K562 (cell line): ENCODE data around the gene CCDC85C. TPM values are rescaled to one million over a fixed set of nuclear protein-coding genes. Genes with fewer than 3 reads are reported as not detected.

ENCODE experiments used
- ATAC-seq: fragments of 200-7000 bp; cut with Tn5 transposase; 3 replicates; pipeline ENCODE4 v1.9.1; 2020; ENCODE audit warnings: moderate library complexity
- BruUV-seq: library from RNA; stranded (reverse); fragments of 400-500 nt; replicated peaks from 2 replicates; lab custom pipeline; 2021; lab: Mats Ljungman, UMichigan
- CTCF ChIA-PET: fragments of 300-600 bp; formaldehyde crosslinking; extraction: SDS; loops from one replicate; lab custom pipeline; 2021; ENCODE audit warnings: low intra/inter-chr PET ratio; lab: Yijun Ruan, JAX
- POLR2A ChIA-PET: fragments of 300-600, 350-650 bp; sonication (Branson Sonifier 250); formaldehyde crosslinking; extraction: SDS; loops from one replicate; lab custom pipeline; 2021; ENCODE audit warnings: antibody characterized with exemption, inconsistent platforms; lab: Yijun Ruan, JAX
- DNase-seq, 4 experiments: peaks; one replicate each; pipeline versions ENCODE4 v3.0.0 to v3.0.0-alpha.2; 2011 to 2018; ENCODE audit warnings: low spot score in 3 of 4, mixed read lengths in 3 of 4; ENCODE audit errors: extremely low read depth in 1 of 4
- FAIRE-seq: peaks from 2 replicates; lab custom pipeline; 2011; peaks lifted over from hg19 to GRCh38; lab: Jason Lieb, UNC
- H2AFZ ChIP-seq: 2 replicates; pipeline ENCODE4 v1.6.0; 2011; ENCODE audit warnings: low read depth, low read length, control low read depth, inconsistent platforms
- H3K27ac ChIP-seq: fragments of 200-600 bp; 3 replicates; pipeline ENCODE4 v1.8.0; 2011; ENCODE audit warnings: low read depth, mild to moderate bottlenecking, control low read depth, inconsistent platforms, low read length, moderate library complexity, mixed read lengths; ENCODE audit errors: extremely low read depth
- H3K27me3 ChIP-seq, 2 experiments: fragments of 300-600 bp in 1 of 2; 2 replicates in 1 of 2; 3 replicates in 1 of 2; pipeline versions ENCODE4 v1.6.0 to v1.8.0; 2011; ENCODE audit warnings: inconsistent platforms in 2 of 2, low read length in 2 of 2, mild to moderate bottlenecking in 1 of 2, mixed read lengths in 1 of 2, moderate library complexity in 1 of 2; ENCODE audit not compliant: control insufficient read depth in 2 of 2, insufficient read depth in 2 of 2
- H3K36me3 ChIP-seq: fragments of 300-600 bp; 3 replicates; pipeline ENCODE4 v1.8.0; 2011; ENCODE audit warnings: mild to moderate bottlenecking, low read length, inconsistent platforms; ENCODE audit not compliant: control insufficient read depth, insufficient read depth
- H3K4me1 ChIP-seq, 2 experiments: fragments of 200-600 bp in 1 of 2; replicated peaks in 1 of 2; 2 replicates in 1 of 2; 3 replicates in 1 of 2; pipeline versions ENCODE4 v1.5.1 to v1.8.0; 2011; ENCODE audit warnings: inconsistent platforms in 2 of 2, low read length in 2 of 2, mild to moderate bottlenecking in 1 of 2, mixed read lengths in 1 of 2, moderate library complexity in 1 of 2; ENCODE audit not compliant: control insufficient read depth in 2 of 2, insufficient read depth in 2 of 2
- H3K4me2 ChIP-seq: 2 replicates; pipeline ENCODE4 v1.6.1; 2011; ENCODE audit warnings: low read length, control low read depth, inconsistent platforms, mixed read lengths; ENCODE audit not compliant: insufficient read depth
- H3K4me3 ChIP-seq: fragments of 200-600 bp; sonication (generic), shearing (Covaris generic); 2 replicates; pipeline ENCODE4 v1.5.1; 2016; ENCODE audit warnings: control low read depth, inconsistent platforms
- H3K79me2 ChIP-seq: fragments of 200-600 bp; 3 replicates; pipeline ENCODE4 v1.8.0; 2011; ENCODE audit warnings: low read length, inconsistent platforms; ENCODE audit not compliant: control insufficient read depth, insufficient read depth
- H3K9ac ChIP-seq, 2 experiments: 2 replicates each; pipeline versions ENCODE4 v1.6.0 to v1.6.1; 2011; ENCODE audit warnings: low read depth in 2 of 2, low read length in 2 of 2, control low read depth in 1 of 2, inconsistent platforms in 1 of 2, mild to moderate bottlenecking in 1 of 2, mixed read lengths in 1 of 2; ENCODE audit not compliant: insufficient read depth in 1 of 2
- H3K9me1 ChIP-seq: one replicate; pipeline ENCODE4 v1.6.0; 2011; ENCODE audit warnings: inconsistent platforms, mild to moderate bottlenecking, low read length, moderate library complexity; ENCODE audit not compliant: control insufficient read depth, insufficient read depth
- H3K9me3 ChIP-seq: replicated peaks from 2 replicates; pipeline ENCODE4 v1.5.1; 2011; ENCODE audit warnings: low read depth, low read length, inconsistent platforms; ENCODE audit not compliant: control insufficient read depth, insufficient read depth
- H4K20me1 ChIP-seq: replicated peaks from 2 replicates; pipeline ENCODE4 v1.6.1; 2011; ENCODE audit warnings: low read length, inconsistent platforms, mixed read lengths; ENCODE audit not compliant: control insufficient read depth, insufficient read depth
- CEBPG ChIP-seq, 3 experiments: fragments of 200-800 bp in 1 of 3; sonication (Bioruptor generic) in 1 of 3; sonication (generic) in 1 of 3; formaldehyde crosslinking in 1 of 3; IDR thresholded peaks in 2 of 3; conservative IDR thresholded peaks in 1 of 3; 2 replicates each; pipeline versions ENCODE4 v1.6.1 to v1.8.0; 2016 to 2022; ENCODE audit warnings: missing compliant biosample characterization in 2 of 3, missing genetic modification characterization in 2 of 3, mild to moderate bottlenecking in 1 of 3, missing genetic modification reagents in 1 of 3
- CTBP1 ChIP-seq: fragments of 450-650 bp; IDR thresholded peaks from 2 replicates; pipeline ENCODE4 v1.6.1; 2016; ENCODE audit warnings: borderline replicate concordance
- NUFIP1 ChIP-seq: fragments of 450-650 bp; IDR thresholded peaks from 2 replicates; pipeline ENCODE4 v1.6.1; 2018; ENCODE audit not compliant: partially characterized antibody
- PCBP2 ChIP-seq: fragments of 200-400 bp; formaldehyde crosslinking; IDR thresholded peaks from 2 replicates; pipeline ENCODE4 v1.6.1; 2018; ENCODE audit warnings: low read length, low read depth, mild to moderate bottlenecking, moderate library complexity; ENCODE audit not compliant: poor library complexity, severe bottlenecking
- WGBS: fragments of 100-300 bp; shearing (Covaris generic); methylation state at CpG from one replicate; pipeline ENCODE4 v1.1.6; 2016; ENCODE audit warnings: low coverage, mixed read lengths; ENCODE audit not compliant: insufficient coverage; ENCODE audit errors: missing lambda C conversion rate; 5-methylcytosine and 5-hydroxymethylcytosine counted together
- in situ Hi-C: fragments of 300-500 bp; cut with MboI; formaldehyde crosslinking; loops from 4 replicates; pipeline ENCODE4 v1.15.0; 2018; ENCODE audit warnings: inconsistent platforms, mixed read lengths
- intact Hi-C: fragments of 100-400 bp; cut with micrococcal nuclease; formaldehyde crosslinking; loops from 2 replicates; pipeline ENCODE4 v1.14.2; 2022
- polyA plus RNA-seq, 8 experiments: library from polyadenylated mRNA; depleted of rRNA in 4 of 8; stranded (reverse) in 5 of 8; unstranded in 3 of 8; fragments of >200 nt; fragmentation: Nextera tagmentation in 2 of 8; fragmentation: Illumina TruSeq in 1 of 8; extraction: Ambion mirVana in 2 of 8; extraction: Trizol in 1 of 8; gene quantifications; 2 replicates each; pipeline versions ENCODE4 v1.2.1 to v1.2.3, GENCODE V29; 2011 to 2014; ENCODE audit warnings: inconsistent platforms in 1 of 8, missing spikeins in 1 of 8
- total RNA-seq, 7 experiments: library from RNA; depleted of rRNA in 6 of 7; stranded (reverse); fragments of >200 nt in 6 of 7; fragmentation: Illumina TruSeq in 2 of 7; extraction: Trizol in 2 of 7; gene quantifications; 2 replicates each; pipeline versions ENCODE4 v1.2.1 to v1.2.3, GENCODE V29; 2011 to 2021; ENCODE audit warnings: low replicate concordance in 1 of 7

The CCDC85C gene
- total and polyA plus RNA-seq, 9 of the 15 experiments (the other 6 are each of a cell fraction or from before 2014, with no cell fraction given) = 0.18 to 22.0 (median 6.3) TPM

DNA sequence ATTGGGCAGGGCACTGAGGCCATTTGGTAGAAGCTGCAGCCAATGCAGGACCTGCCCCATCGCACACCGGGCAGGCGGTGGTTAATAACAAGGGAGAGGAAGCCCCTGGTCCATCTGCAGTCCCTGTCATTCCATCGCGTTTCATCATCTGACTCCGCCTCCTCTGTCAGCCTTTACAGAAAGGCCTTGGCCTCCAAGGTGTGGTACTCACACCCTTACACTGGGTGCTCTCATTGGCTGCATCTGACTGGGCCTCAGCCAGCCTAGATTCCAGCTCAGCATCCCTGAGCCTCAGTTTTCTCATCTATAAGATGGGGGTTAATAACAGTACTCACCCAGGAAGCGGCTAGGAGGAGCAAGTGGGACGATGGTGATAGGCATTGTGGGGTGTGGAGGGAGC lies 26.2 kb upstream of the CCDC85C start:
- Histone ChIP-seq H3K9me1 (no peaks in the 10 kb centered on the region), H3K4me2 (no peak overlapping the region), H3K27me3 (peaks cover 0 to 14% of the 10 kb centered on the region in 2 experiments; a peak in 2 of 5 replicates), H3K9me3 (no peaks in the 10 kb centered on the region), H3K4me1 (peaks cover 3 to 9% of the 10 kb centered on the region in 2 experiments; a peak in 3 of 5 replicates), H3K27ac (no peak overlapping the region), H3K4me3 (no peak overlapping the region), H3K79me2 (no peaks in the 10 kb centered on the region), H3K9ac (no peak overlapping the region; a peak in 1 of 4 replicates), H3K36me3 (no peaks in the 10 kb centered on the region), H2AFZ (no peak overlapping the region), H4K20me1 (peaks cover 7% of the 10 kb centered on the region; the same call in 1 of the 2 replicates)
- 18% methylated on average over 7 of the region's 8 CpGs for WGBS
- POLR2A ChIA-PET = no interaction called here
- peak; percentile 39; the same call in 1 of the 2 replicates for TF ChIP-seq CEBPG (CRISPR knock-in tag; IDR thresholded peaks at IDR 0.05)
- TF ChIP-seq CEBPG (tag; conservative IDR thresholded peaks at IDR 0.05 in 1 of 2, IDR thresholded peaks at IDR 0.05 in 1 of 2) = peak in 1 of 2 experiments; percentile 43; a peak in 1 of 4 replicates
- TF ChIP-seq NUFIP1 = no peak
- TF ChIP-seq CTBP1 = peak; percentile 58
- no peak for TF ChIP-seq PCBP2
- intact Hi-C loops (no loop called here), in situ Hi-C loops (no loop called here)
- CTCF ChIA-PET = no interaction called here
- ATAC-seq = peak; percentile 52
- no peak for DNase-seq
- no TSS peak for BruUV-seq
- no peak for FAIRE-seq
